ENCODE results near the gene EPHB2.

GRCh38 chr1:22855668-22856606 is 145.3 kb downstream of the EPHB2 start:
- TF ChIP-seq POLR2A (IDR thresholded peaks at IDR 0.05), result no peak
- no peak for TF ChIP-seq CTCF (IDR thresholded peaks at IDR 0.05)

Data from testis (tissue), 2 donors.